Measurements from ENCODE around the gene TAF5L.

DNA sequence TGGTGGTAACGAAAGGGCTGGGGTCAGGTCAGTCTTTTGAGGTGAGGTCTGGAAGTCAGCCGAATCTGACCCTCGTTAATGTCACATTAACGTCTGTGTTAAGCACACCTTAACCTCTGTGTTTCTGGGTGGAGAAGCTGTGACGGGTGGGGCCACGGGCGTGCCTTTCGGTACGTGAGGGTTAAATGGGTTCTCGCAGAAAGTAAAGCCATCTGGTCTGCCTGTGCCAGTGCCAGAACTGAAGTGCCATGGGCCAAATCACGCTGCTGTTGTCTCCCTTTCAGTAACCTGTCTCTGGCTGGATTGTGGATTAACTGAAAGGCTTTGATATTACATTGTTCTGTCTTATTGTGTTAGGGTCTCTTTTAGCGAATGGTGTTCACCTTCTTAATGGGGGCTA is 14.5 kb upstream of the TAF5L start:
- TF ChIP-seq, protein P1, sequence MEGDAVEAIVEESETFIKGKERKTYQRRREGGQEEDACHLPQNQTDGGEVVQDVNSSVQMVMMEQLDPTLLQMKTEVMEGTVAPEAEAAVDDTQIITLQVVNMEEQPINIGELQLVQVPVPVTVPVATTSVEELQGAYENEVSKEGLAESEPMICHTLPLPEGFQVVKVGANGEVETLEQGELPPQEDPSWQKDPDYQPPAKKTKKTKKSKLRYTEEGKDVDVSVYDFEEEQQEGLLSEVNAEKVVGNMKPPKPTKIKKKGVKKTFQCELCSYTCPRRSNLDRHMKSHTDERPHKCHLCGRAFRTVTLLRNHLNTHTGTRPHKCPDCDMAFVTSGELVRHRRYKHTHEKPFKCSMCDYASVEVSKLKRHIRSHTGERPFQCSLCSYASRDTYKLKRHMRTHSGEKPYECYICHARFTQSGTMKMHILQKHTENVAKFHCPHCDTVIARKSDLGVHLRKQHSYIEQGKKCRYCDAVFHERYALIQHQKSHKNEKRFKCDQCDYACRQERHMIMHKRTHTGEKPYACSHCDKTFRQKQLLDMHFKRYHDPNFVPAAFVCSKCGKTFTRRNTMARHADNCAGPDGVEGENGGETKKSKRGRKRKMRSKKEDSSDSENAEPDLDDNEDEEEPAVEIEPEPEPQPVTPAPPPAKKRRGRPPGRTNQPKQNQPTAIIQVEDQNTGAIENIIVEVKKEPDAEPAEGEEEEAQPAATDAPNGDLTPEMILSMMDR (IDR thresholded peaks at IDR 0.05): no peak
- TF ChIP-seq POLR2A (IDR thresholded peaks at IDR 0.05) (no peak), EP300 (IDR thresholded peaks at IDR 0.05) (no peak), POLR2AphosphoS5 (IDR thresholded peaks at IDR 0.05) (no peak)
